SU-DHL-6 (cell line): ENCODE data around the gene RPL35A.
"Not testable (repeated sequence)": the region's sequence is repeated elsewhere in the genome, so short reads cannot be mapped to it uniquely, and the experiment has no call there.

Source experiments
- H2AFZ ChIP-seq: fragments of 200-600 bp; sonication (generic); 2 replicates; pipeline ENCODE4 v1.6.1; 2014; ENCODE audit warnings: low read depth, mild to moderate bottlenecking, moderate library complexity, mixed read lengths, antibody characterized with exemption, low read length; ENCODE audit not compliant: severe bottlenecking
- H3F3A ChIP-seq: fragments of 200-600 bp; shearing (Covaris generic); 2 replicates; pipeline ENCODE4 v1.6.0; 2016; ENCODE audit warnings: antibody characterized with exemption, mild to moderate bottlenecking; ENCODE audit not compliant: insufficient read depth
- H3K27ac ChIP-seq: fragments of 200-600 bp; sonication (generic); 2 replicates; pipeline ENCODE4 v1.5.1; 2016; ENCODE audit warnings: low read depth, mild to moderate bottlenecking, low read length, moderate library complexity, mixed read lengths
- H3K27me3 ChIP-seq: fragments of 200-600 bp; sonication (generic), shearing (Covaris generic); 2 replicates; pipeline ENCODE4 v1.6.0; 2014; ENCODE audit warnings: mild to moderate bottlenecking, low read length
- H3K36me3 ChIP-seq: fragments of 200-600 bp; sonication (generic); 2 replicates; pipeline ENCODE4 v1.6.1; 2014; ENCODE audit warnings: mild to moderate bottlenecking, low read length, mixed read lengths
- H3K4me2 ChIP-seq: fragments of 300-600, 200-600 bp; shearing (Covaris generic), sonication (generic); 2 replicates; pipeline ENCODE4 v1.6.0; 2014; ENCODE audit warnings: low read length, low read depth, mild to moderate bottlenecking; ENCODE audit not compliant: poor library complexity, severe bottlenecking
- H3K4me3 ChIP-seq: fragments of 200-600 bp; sonication (generic); 2 replicates; pipeline ENCODE4 v1.5.1; 2014; ENCODE audit warnings: antibody characterized with exemption, low read length, mild to moderate bottlenecking, mixed read lengths; ENCODE audit not compliant: insufficient read depth, poor library complexity, severe bottlenecking
- H3K79me2 ChIP-seq: fragments of 200-600 bp; sonication (generic); 2 replicates; pipeline ENCODE4 v1.6.1; 2014; ENCODE audit warnings: mild to moderate bottlenecking, low read length, moderate library complexity; ENCODE audit not compliant: insufficient read depth
- H3K9ac ChIP-seq: fragments of 200-600 bp; sonication (generic); 2 replicates; pipeline ENCODE4 v1.7.0; 2014; ENCODE audit warnings: mild to moderate bottlenecking, low read length
- H3K9me2 ChIP-seq: fragments of 200-600 bp; sonication (generic); replicated peaks from 2 replicates; pipeline ENCODE4 v1.6.1; 2014; ENCODE audit warnings: low read length; ENCODE audit not compliant: insufficient read depth
- H3K9me3 ChIP-seq: fragments of 200-600 bp; sonication (generic); 2 replicates; pipeline ENCODE4 v1.6.1; 2014; ENCODE audit warnings: low read length, mixed read lengths; ENCODE audit not compliant: insufficient read depth
- H4K20me1 ChIP-seq: fragments of 200-600 bp; sonication (generic); 2 replicates; pipeline ENCODE4 v1.6.1; 2014; ENCODE audit warnings: low read depth, mild to moderate bottlenecking, antibody characterized with exemption, low read length, moderate library complexity, mixed read lengths
- CTCF ChIP-seq: fragments of 200-600 bp; sonication (generic); IDR thresholded peaks from one replicate; pipeline ENCODE4 v1.5.1; 2017; ENCODE audit warnings: antibody characterized with exemption, mild to moderate bottlenecking, low read length, moderate library complexity; ENCODE audit not compliant: insufficient read depth, poor library complexity, severe bottlenecking
- EZH2phosphoT487 ChIP-seq: fragments of 200-600 bp; sonication (generic), shearing (Covaris generic); conservative IDR thresholded peaks from 2 replicates; pipeline ENCODE4 v1.6.1; 2018; ENCODE audit warnings: mild to moderate bottlenecking, antibody characterized with exemption, low read length, moderate library complexity, mixed read lengths

Gene RPL35A

GRCh38 chr3:197957790-197958133 lies 7.8 kb downstream of the RPL35A start:
- no peak overlapping the region for H3K9ac ChIP-seq
- H2AFZ ChIP-seq = no peak overlapping the region
- H3K27ac ChIP-seq = peak overlapping the region; percentile 18; the same call in 1 of the 2 replicates
- H3K4me3 ChIP-seq = no peak overlapping the region
- peaks cover 8% of the 10 kb centered on the region; the same call in 1 of the 2 replicates for H3K79me2 ChIP-seq
- H3F3A ChIP-seq = peaks cover 53% of the 10 kb centered on the region
- TF ChIP-seq CTCF = no peak
- no peak for TF ChIP-seq EZH2phosphoT487
- H3K36me3 ChIP-seq = peaks cover 23% of the 10 kb centered on the region
- no peak overlapping the region for H3K4me2 ChIP-seq
- H4K20me1 ChIP-seq = peaks cover 13% of the 10 kb centered on the region; the same call in 1 of the 2 replicates
- H3K9me3 ChIP-seq = no peaks in the 10 kb centered on the region
- H3K27me3 ChIP-seq = no peaks in the 10 kb centered on the region
- H3K9me2 ChIP-seq = no peaks in the 10 kb centered on the region

- Histone ChIP-seq H3K27ac (peak overlapping the region; percentile 18; the same call in 1 of the 2 replicates), H3F3A (peaks cover 49% of the 10 kb centered on the region), H3K4me3 (no peak overlapping the region), H3K9me3 (no peaks in the 10 kb centered on the region), H3K27me3 (no peaks in the 10 kb centered on the region), H4K20me1 (peaks cover 9% of the 10 kb centered on the region; the same call in 1 of the 2 replicates), H3K79me2 (0 out of 2 replicates have a peak, but pooled peaks cover 3% of the 10 kb centered on the region), H3K9me2 (no peaks in the 10 kb centered on the region), H2AFZ (no peak overlapping the region), H3K9ac (no peak overlapping the region), H3K4me2 (no peak overlapping the region), H3K36me3 (peaks cover 19% of the 10 kb centered on the region)
- TF ChIP-seq EZH2phosphoT487 = no peak
- no peak for TF ChIP-seq CTCF
Observed at GRCh38 chr3:197958346-197958745, 8.4 kb downstream of the RPL35A start.

- H2AFZ ChIP-seq, H3K9ac ChIP-seq, H3K27me3 ChIP-seq, H3K27ac ChIP-seq, H4K20me1 ChIP-seq, H3K9me3 ChIP-seq, H3K79me2 ChIP-seq, H3K9me2 ChIP-seq: not testable (repeated sequence)
- Histone ChIP-seq H3F3A (peaks cover 44% of the 10 kb centered on the region), H3K36me3 (peaks cover 14% of the 10 kb centered on the region), H3K4me3 (peak overlapping the region; percentile 68), H3K4me2 (peak overlapping the region; percentile 85)
Observed at GRCh38 chr3:197958848-197959247, 8.9 kb downstream of the RPL35A start.

GRCh38 chr3:197959500-197959890 lies 9.5 kb downstream of the RPL35A start:
- Histone ChIP-seq H3K27ac (no peak overlapping the region), H2AFZ (peak overlapping the region; percentile 98), H3K79me2 (no peaks in the 10 kb centered on the region), H3K9me3 (no peaks in the 10 kb centered on the region), H3K36me3 (peaks cover 13% of the 10 kb centered on the region), H3K4me3 (peak overlapping the region; percentile 68), H3K27me3 (no peaks in the 10 kb centered on the region), H3F3A (peaks cover 38% of the 10 kb centered on the region), H3K9ac (peak overlapping the region; percentile 42), H4K20me1 (peaks cover 4% of the 10 kb centered on the region; the same call in 1 of the 2 replicates), H3K4me2 (peak overlapping the region; percentile 85), H3K9me2 (no peaks in the 10 kb centered on the region)
- TF ChIP-seq EZH2phosphoT487 (no peak), CTCF (no peak)
